Measurements from ENCODE around the gene FIBP.
"Not testable (repeated sequence)": the region's sequence is repeated elsewhere in the genome, so short reads cannot be mapped to it uniquely, and the experiment has no call there.

FIBP gene

DNA sequence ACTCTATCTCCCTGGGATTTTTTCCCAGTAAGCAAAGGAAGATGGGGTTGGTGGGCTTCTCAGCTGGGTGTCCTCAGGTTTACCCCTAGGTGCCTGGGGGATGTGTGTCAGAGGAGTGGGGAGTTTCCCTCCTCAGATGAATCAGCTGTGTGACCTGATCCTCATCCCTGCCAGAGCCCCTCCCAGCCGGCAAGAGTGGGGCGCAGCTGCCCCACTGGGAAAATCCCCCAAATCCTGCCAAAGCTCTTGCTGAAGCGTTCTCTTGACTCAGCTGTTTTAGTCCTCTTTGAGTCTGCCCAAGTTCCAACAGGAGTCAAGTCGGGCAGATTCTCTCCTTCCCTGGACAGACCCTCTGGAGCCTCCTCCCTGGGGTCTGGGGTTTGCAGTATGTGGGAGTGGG lies 24.6 kb upstream of the FIBP start:
- no peak for DNase-seq (ENCODE audit: low read depth)

DNA sequence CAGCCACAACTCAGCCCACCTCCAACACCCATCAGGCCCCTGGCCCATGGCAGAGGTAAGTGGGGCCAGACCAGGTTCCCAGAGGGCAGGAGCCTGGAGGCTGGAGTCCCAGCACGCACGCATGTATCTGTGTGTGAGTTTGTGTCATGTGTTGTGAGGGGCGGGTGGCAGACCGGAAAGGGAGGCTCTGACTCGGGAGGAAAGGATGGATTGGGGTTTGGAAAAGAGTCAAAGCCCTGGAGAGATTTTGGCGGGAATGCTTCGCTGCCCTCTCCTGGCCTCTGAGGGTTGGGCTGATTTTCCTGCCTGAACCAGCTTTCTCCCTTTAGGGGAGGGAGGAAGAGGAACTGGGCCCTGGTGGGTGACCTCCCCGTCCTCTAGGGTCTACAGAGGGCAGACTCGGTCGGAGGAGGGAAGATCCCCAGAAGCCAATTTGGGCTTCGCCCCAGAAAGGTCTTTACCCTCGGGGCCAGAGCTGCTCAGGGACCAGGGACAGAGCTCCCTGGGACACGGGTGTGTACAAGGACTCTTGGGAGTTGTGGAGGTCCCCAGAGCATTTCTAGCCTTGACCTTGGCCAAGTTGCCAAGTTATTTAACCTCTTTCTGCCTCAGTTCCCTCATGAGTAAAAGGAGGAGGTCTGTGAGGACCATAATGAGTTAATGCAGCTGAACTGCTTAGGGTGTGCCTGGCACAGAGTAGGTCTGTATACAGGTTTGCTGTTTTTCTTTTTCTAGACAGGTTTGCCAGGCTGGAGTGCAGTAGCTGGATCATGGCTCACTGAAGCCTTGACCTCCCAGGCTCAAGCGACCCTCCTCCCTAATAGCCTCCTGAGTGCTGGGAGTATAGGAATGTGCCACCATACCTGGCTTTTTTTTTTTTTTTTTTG lies 23.7 kb upstream of the FIBP start:
- no peak for DNase-seq (ENCODE audit: low read depth)

DNA sequence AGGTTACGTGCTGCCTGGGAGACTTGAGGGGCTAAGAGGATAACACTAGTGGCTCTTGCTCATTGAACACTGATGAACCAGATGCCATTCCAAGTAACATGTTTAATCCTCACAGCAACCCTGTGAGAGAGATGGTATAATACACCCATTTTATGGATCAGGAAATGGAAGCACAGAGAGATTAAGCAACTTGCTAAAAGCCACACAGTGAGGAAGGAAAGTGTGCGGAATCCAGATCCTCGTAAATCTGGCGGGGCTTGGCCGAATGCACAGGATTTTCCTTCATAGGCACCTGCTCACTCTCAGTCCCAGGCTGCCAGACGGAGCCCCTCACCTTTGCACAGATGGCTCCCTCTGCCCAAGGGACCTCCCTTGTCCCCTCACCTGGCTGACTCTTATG lies 19.6 kb upstream of the FIBP start:
- no peak for DNase-seq (ENCODE audit: low read depth)

DNA sequence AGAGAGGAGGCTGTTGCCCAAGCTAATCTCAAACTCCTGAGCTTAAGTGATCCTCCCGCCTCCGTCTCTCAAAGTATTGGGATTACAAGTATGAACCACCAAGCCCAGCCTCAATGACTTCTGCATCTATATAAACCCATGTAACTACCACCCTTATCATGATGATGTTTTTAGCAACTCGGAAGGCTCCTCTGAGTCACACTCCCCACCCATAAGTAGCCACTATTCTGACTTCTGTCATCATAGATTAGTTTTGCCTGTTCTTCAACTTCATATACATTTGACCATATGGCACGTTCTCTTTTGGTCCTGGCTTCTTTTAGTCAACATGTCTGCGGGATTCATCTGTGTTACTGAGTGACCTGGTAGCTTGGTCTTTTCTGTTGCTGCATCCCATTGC lies 18.3 kb upstream of the FIBP start:
- no peak for DNase-seq (ENCODE audit: low read depth)

DNA sequence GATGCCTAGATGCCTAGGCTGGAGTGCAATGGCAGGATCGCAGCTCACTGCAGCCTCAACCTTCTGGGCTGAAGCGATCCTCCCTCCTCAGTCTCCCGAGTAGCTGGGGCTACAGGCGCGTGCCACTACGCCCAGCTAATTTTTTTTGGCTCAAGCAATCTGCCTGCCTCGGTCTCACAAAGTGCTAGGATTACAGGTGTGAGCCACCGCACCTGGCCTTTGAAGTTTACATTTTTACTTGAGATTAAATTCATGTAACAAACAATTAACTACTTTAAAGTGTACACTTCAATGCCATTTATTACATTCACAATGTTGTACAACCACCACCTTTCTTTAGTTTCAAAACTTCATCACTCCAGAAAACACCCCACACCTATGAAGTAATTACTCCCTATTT lies 15.4 kb upstream of the FIBP start:
- no peak for DNase-seq (ENCODE audit: low read depth)

DNA sequence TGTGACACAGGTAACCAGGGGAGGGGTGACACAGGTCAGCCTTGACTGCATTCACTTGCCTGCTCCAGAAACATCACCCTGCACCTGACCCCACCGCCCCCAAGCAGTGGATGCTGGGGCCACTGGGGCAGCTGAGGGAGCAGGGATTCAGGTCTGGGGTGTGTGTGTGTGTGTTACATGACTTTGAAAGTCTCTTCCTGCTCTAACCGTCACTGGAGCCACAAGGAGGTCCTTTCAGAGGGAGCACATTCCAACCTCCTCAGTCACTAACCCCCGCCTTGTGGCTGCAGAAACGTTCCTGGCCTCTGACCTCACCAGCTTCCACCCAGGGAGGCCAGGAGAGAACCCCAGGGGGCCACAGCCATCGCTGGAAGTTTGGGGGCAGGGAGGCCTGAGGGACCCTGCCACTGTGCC lies 14.8 kb upstream of the FIBP start:
- DNase-seq (ENCODE audit: low read depth) = no peak

DNA sequence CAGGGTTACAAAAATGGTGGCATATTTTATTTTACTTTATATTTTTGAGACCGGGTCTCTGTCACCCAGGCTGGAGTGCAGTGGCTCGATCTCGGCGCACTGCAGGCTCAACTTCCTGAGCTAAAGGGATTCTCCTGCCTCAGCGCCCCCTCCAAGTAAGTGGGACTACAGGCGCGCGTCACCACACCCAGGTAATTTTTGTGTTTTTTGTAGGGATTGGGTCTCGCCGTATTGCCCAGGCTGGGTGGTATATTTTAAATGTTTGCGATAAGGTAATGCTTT lies 12.6 kb upstream of the FIBP start:
- no peak for DNase-seq (ENCODE audit: low read depth)

DNA sequence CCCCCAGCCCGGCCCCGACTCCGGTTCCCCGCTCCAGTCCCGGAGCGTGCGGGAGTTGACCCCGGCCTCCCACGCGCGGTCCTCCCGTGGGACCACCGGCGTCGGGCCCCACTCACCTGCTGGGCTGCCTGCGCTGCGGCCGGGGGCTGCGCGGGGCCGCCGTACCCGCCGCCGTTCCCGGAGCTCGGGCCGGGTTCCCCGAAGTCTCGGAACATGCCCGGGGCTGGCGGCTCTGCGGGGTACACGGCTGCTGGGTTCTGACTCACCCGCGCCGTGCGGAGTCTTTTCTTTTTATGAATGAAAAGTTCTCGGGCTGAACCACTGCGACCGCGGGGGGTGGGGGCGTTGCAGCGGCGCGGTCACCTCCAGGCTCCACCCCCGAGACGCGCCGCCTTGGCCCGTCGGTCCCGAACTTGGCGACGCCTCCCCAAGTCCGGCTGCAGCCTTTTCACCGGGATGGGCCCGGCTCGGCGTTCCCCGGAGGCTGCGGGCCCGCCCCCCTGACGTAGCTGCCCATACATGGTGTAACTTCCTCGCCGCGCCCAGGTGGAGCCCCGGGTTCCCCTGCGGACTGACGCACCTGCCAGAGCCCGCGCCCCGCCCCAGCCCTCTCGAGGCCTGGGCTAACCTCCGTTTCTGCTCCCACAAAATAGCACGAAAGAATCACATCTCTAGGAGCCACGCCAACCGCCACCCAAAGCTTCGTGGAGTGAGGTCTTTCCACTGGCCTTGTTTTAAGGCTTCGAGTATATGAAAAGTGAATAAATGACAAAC lies 12.0 kb upstream of the FIBP start, which contains the start of gene FOSL1:
Gene FOSL1, minus strand, starts transcription at position 264 of the 774 bp plus-strand sequence. Its CDS starts 49 bp downstream, at position 215.
- peak; percentile 89 for DNase-seq (ENCODE audit: low read depth)

DNA sequence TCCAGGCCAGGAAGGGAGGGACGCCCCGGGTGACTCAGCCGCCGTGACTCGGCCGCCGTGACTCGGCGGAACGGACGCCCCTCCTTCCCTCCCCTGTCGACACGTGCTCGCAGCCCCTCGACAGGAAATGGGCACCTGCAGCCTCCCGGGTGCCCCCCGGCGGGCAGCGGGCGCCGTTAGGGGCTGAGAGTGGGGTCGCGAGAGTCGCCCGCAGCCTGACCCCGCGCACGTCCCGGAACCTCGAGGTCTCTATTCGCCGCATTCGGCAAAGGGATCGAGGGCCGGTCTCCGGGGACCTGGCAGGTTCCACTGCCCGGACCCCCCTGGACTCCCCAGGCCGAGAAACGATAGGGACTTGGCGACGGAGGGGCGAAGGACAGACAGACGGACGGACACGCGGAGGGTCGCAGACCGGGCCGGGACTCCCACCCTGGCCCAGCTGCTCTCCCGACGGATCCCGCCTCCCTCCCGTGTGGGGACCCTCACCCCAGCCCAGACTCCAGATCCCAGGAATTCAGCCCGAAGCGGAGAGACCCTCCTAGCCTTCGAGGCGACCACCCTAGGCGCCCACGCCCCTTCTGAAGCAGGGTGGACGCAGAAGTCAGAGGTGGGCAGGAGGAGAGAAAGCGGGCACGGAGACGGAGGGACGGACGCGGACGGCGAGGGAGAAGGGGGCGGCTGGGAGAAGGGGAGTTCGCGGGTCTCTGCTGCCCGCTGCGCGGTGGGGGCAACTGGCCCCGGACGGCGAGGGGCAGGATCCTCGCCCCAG lies 11.3 kb upstream of the FIBP start:
- peak; percentile 58 for DNase-seq (ENCODE audit: low read depth)

DNA sequence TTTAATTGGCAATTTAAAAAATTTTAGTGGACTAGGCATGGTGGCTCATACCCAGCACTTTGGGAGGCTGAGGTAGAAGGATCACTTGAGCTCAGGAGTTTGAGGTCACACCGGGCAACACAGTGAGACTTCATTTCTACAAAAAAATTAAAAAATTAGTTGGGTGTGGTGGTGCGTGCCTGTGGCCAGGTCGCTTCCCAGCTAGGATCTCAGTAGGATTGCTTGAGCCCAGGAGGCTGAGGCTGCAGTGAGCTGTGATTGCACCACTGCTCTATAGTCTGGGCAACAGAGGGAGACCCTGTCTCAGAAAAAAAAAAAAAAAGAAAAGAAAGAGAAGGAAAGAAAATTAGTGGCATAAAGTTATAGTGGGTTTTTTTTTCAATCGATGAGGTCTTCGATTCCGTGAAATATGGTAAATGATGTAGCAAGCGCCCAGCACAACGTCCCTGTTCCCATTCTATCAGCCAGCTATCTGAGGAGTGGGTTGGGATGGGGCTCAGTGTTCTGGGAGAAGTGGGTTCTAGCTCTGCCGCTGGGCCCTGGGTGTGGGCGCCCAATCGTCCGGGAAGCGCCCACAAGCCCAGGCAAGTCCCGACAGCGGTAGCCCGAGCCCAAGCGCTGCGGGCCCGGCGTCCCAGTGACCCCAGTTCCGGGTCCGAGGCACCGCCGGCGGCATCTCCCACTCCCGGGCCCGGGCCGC lies 10.5 kb upstream of the FIBP start:
- DNase-seq (ENCODE audit: low read depth) = no peak

DNA sequence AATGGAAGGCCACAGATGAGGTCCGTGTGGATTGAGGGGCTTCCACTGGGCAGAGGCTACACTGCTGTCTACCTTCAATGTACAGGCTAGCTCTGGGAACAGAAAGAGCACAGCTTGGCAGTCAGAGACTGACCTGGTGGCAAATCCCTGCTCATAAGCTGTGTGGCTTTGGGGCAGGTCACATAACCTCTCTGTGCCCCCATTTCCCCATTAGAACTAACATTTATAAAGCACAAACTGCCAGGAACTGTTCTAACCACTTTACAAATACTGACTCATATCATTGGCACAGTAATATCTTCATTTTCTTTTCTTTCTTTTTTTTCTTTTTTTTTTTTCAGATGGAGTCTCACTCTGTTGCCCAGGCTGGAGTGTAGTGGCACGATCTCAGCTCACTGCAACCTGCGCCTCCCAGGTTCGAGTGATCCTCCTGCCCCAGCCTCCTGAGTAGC lies 8.8 kb upstream of the FIBP start:
- DNase-seq (ENCODE audit: low read depth) = no peak

DNA sequence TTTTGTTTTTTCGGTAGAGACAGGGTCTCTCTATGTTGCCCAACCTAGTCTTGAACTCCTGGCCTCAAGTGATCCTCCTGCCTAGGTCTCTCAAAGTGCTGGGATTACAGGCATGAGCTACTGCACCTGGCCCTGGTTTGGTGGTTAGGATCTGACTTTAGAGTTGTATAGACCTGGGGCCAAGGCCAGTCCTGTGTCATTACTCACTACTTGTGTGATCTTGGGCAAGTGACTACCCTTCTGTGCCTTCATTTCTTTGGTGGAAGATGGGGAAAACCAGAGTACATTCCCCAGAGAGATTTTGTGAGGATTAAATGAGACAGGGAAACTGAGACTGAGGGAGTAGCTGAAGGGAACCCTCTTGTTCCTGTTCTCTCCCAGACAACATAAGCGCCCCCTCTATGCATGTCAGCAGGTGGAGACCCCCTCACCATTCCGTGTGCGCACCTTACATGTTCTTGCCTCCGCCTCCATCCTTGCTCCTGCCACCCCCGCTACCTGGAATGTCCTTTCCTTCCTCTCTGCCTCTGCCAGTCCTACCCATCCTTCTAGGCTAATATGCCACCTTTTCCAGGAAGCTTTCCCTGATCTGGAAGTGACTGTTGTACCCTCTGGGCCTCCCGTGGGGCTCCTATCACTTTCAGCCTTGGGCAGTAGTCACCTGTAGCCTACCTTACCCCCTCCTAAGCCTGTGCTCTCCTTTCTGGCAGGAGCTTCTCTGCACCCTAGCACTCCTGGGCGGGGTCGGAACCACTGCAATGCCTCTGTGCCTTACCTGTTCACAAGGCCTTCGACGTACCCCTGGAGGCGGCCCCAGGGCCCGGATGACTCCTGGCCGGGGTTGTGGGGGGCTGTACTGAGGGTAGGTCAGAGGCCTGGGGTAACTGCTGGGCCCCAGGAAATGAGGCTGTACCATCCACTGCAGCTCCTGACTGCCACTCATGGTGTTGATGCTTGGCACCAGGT lies 8.0 kb upstream of the FIBP start:
- no peak for DNase-seq (ENCODE audit: low read depth)

DNA sequence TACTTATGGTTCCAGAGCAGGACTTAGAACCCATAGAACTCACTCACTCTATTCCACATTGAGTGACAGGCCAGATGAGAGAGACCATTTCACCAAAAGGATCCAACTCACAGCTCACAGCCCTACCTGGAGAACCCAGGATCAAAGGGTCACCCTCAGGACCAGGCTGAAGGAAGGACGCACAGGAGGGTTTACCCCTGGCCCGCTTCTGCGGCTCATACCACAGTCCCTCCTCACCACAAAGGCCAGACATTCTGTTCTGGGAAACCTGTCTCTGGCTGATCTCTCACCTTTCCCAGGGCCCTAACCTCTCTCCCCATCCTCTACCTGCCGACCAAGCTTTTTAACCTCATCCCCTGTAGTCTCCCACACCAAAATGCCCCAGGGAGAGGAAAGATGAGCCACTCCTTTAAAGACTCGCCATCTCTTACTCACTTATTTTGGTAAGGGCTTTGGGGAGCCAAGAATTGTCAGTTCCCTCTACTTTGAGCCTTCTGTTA lies 7.3 kb upstream of the FIBP start:
- no peak for DNase-seq (ENCODE audit: low read depth)

DNA sequence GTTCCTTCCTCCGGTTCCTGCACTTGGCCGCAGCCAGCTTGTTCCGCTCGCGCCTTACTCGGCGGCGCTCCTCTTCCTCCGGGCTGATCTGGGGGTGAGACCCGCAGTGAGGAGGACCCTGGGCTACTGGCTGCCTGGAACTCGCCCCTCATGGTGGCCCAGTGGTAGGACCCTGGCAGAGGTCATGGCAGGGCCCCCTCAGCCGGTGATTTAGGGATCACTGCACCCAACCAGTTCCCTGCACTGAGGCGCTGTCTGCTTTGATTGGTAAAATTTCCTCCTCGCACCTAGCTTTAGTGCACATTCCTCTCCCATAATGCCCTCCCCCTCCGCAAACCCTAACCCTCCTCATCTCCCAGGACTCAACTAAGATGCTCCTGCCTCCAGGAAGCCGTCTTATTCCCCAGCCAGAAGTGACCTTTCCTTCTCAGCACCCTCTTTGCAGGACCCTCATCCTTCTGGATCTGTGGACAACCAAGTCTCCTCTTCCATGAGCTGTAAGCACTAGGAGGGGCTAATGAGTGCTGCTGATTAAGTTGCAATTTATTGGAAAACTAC lies 5.8 kb upstream of the FIBP start:
- no peak for DNase-seq (ENCODE audit: low read depth)

DNA sequence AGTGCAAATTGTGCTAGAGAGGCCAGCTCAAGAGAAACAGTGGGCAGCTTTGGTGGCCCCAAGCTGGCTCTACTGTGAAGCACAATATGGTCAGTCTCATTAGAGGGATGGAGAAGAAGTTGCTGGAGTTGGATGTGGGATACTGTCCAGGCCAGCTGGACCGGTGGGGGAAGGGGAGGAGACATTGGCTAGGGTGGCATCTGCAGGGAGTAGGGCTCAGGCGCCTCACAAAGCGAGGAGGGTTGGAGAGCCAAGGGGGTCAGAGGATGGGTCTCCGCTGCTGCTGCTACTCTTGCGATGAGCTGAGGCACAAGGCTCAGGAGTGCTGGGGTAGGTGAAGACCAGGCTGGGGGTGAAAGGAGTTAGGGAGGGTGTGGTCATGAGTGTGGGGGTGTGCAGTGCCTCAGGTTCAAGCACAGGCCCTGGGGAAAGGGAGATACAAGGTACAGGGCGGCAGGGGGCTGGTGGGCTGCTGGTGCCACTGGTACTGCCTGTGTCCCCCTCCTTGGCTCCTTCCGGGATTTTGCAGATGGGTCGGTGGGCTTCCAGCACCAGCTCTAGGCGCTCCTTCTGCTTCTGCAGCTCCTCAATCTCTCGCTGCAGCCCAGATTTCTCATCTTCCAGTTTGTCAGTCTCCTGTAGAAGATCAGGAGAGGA lies 4.5 kb upstream of the FIBP start:
- DNase-seq (ENCODE audit: low read depth) = no peak

DNA sequence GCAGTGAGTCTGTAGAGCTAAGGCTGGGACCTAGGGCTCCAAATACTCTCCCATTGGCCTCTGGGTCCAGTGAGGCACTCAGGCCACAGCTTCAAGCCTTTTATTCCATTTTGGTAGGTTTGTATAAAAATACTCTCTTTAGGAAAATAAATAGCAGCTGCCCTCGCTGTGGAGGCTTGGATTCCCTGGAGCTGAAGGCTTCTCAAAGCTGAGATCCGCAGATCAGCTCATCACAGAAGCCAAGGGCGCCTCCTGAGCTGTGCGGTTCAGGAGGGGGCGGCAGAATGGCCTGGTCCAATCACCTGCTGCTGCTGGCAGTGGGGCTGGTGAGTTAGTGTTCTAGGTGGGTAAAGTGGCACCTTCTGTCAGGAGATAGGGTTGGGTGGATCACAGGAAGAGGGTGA lies 3.9 kb upstream of the FIBP start:
- DNase-seq (ENCODE audit: low read depth) = not testable (repeated sequence)

DNA sequence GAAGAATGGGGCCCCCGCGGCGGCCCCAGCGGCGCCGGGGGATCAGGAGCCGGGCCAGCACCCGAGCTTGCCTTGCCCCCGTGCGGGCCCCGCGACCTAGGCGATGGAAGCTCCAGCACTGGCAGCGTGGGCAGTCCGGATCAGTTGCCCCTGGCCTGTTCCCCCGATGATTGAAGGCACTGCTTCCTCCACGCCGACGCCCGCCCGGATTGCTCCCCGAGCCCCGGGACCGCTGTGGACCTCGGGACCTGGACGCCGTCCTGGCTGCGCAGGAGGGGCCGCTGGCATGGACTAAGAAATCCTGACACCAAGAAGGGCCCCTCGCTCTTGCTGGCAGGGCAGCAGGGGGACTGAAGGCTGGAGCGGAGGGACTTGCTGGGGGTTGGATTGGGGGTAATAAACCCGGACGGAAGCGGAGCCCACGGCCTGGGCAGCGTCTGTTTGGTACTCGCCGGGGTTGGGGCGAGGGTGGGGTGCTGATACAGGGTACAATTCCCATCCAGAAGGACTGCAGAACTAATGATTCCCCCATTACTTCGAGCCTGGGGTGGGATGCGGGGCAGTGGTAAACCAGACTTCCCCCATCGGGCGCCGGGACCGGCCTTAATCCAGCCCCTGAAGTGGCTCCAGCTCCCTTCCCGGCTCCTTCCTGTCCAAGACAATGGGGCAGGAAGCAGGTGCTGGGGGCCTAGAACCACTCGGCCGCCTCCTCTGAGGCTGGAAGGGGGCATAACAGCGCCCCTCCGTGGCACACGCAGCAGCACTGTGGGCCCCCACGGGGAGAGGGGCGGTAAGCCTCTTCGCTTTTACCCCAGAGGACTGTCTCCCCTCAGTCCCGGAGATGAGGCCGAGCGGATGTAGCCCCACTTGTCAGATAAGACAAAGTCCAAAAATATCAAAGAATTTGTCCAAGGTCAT lies 3.2 kb upstream of the FIBP start:
- DNase-seq (ENCODE audit: low read depth) = no peak

DNA sequence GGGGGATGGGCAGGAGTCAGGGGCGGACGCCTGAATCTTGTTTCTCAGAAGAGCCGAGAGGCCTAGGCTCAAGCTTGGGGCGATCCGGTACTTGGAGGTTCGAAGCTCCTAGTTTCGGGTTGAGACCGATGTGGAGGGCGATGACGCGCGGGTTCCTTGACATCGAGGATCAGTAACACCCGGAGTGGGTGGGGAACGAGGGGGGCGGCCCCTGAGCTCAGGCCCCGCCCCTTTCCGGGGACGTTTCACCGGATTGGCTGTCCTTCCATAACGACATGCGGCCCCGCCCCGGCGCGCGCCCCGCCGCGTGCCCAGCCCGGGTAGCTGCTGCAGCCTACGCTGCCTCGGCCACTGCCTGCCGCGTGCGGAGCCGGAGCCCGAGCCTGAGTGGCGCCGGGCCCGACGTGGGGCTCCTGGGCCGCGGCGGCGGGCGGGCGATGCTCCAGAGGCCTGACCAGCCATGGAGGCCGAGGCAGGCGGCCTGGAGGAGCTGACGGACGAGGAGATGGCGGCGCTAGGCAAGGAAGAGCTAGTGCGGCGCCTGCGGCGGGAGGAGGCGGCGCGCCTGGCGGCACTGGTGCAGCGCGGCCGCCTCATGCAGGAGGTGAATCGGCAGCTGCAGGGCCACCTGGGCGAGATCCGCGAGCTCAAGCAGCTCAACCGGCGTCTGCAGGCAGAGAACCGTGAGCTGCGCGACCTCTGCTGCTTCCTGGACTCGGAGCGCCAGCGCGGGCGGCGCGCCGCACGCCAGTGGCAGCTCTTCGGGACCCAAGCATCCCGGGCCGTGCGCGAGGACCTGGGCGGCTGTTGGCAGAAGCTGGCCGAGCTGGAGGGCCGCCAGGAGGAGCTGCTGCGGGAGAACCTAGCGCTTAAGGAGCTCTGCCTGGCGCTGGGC lies 2.3 kb upstream of the FIBP start, which contains the start of gene CCDC85B:
Gene CCDC85B, plus strand, starts transcription at position 350 of the 895 bp plus-strand sequence. Its CDS starts 111 bp downstream, at position 461.
- DNase-seq (ENCODE audit: low read depth) = peak; percentile 97
